HL-60 (cell line): ENCODE results near the gene RECQL5.
A peak's percentile ranks its signal among the peaks of the same experiment; 100 is the strongest.

Experiments used
- DNase-seq, 2 experiments: peaks; one replicate each; pipeline ENCODE4 v3.0.0-alpha.2; 2010 to 2020; ENCODE audit warnings: low read depth in 1 of 2, low spot score in 1 of 2
- H3K27ac ChIP-seq: fragments of 250-450 bp; sonication (Bioruptor Pico); replicated peaks from 2 replicates; pipeline ENCODE4 v1.5.1; 2020; ENCODE audit warnings: mild to moderate bottlenecking, moderate library complexity
- H3K27me3 ChIP-seq: fragments of 250-450 bp; sonication (Bioruptor Pico); 2 replicates; pipeline ENCODE4 v1.5.1; 2021; ENCODE audit warnings: mild to moderate bottlenecking, moderate library complexity; ENCODE audit not compliant: insufficient read depth, poor library complexity, severe bottlenecking
- H3K4me3 ChIP-seq: replicated peaks from 2 replicates; pipeline ENCODE4 v1.5.1; 2011; ENCODE audit warnings: mild to moderate bottlenecking, control low read depth, low read length; ENCODE audit not compliant: insufficient read depth
- CTCF ChIP-seq: IDR thresholded peaks from one replicate; pipeline ENCODE4 v1.5.1; 2011; ENCODE audit warnings: low read length, control low read depth, inconsistent platforms; ENCODE audit not compliant: insufficient read depth
- GABPA ChIP-seq: IDR thresholded peaks from 2 replicates; pipeline ENCODE4 v1.6.1; 2012; ENCODE audit warnings: low read depth
- POLR2AphosphoS5 ChIP-seq: IDR thresholded peaks from 2 replicates; pipeline ENCODE4 v1.6.1; 2012; ENCODE audit warnings: low read depth
- REST ChIP-seq: IDR thresholded peaks from 2 replicates; pipeline ENCODE4 v1.6.1; 2012; ENCODE audit warnings: low read depth; ENCODE audit not compliant: insufficient replicate concordance
- SPI1 ChIP-seq: IDR thresholded peaks from 2 replicates; pipeline ENCODE4 v1.6.1; 2012; ENCODE audit warnings: low read depth, mild to moderate bottlenecking, borderline replicate concordance

The RECQL5 gene

DNA sequence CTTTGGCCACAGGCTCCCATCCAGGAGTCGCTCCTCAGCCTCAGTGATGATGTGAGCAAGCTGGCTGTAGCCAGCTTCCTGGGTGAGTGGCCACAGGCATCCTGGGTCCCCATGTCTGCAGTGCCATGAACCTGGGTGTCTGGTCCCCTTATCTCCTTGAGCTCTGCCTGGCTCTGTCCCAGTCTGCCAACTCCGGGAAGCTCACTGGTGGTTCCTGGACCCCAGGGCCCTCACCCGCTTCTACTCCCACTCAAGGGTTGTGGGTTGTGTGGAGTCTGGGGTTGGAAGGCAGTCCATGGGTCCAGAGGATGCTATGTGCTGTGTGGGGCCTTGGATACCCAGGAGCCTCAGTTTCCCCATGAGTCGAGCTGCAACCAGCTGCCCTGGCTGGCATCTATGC is 45.5 kb downstream of the RECQL5 start:
- Histone ChIP-seq H3K4me3 (no peak overlapping the region), H3K27ac (no peak overlapping the region), H3K27me3 (no peaks in the 10 kb centered on the region)
- TF ChIP-seq GABPA (no peak), SPI1 (no peak), POLR2AphosphoS5 (no peak), CTCF (no peak), REST (no peak)
- no peak for DNase-seq

- DNase-seq, result peak in 1 of 2 experiments; percentile 29
- no peaks in the 10 kb centered on the region for H3K27me3 ChIP-seq
- H3K4me3 ChIP-seq, result no peak overlapping the region
- peak; percentile 28 for TF ChIP-seq CTCF
- no peak for TF ChIP-seq POLR2AphosphoS5
- no peak overlapping the region for H3K27ac ChIP-seq
Measured at GRCh38 chr17:75619506-75620431, 47.2 kb downstream of the RECQL5 start.

DNA sequence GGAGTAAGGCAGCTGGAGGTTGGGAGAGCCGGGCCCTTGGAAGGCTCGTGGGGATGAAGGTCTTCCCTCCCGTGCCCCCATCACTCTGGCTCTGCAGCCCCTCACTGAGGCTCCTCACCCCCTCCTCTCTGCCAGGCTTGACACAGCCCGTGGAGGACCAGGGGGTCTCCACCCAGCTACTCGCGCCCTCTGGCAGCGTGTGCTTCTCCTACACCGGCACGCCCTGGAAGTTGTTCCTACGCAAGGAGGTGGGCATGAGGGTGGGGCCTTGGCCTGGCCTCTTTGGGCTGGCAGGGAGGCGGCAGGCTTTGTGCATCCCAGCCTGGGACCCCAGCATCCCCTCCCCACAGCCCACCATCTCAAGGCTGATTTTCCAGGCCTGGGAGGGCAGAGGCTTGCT is 49.3 kb downstream of the RECQL5 start:
- no peak for TF ChIP-seq POLR2AphosphoS5
- TF ChIP-seq REST, result no peak
- TF ChIP-seq CTCF, result no peak
- no peak for TF ChIP-seq SPI1
- TF ChIP-seq GABPA, result no peak
- Histone ChIP-seq H3K27ac (no peak overlapping the region), H3K4me3 (no peak overlapping the region), H3K27me3 (no peaks in the 10 kb centered on the region)
- DNase-seq, result no peak

GRCh38 chr17:75617218-75617617 is 49.7 kb downstream of the RECQL5 start:
- DNase-seq, result no peak
- TF ChIP-seq REST (no peak), POLR2AphosphoS5 (no peak), CTCF (no peak), GABPA (no peak), SPI1 (no peak)
- H3K27ac ChIP-seq, result no peak overlapping the region
- H3K27me3 ChIP-seq, result no peaks in the 10 kb centered on the region
- no peak overlapping the region for H3K4me3 ChIP-seq
